Fibroblast of lung (primary cell): Measurements from ENCODE around the gene SPAG9. TPM values are rescaled to one million over a fixed set of nuclear protein-coding genes. Genes with fewer than 3 reads are reported as not detected.

Experiments used
- DNase-seq, 2 donors: peaks; one replicate each; pipeline versions ENCODE4 v3.0.0 to v3.0.0-alpha.2; 2010; ENCODE audit warnings: low read depth in 2 of 2
- H2AFZ ChIP-seq: 2 replicates; pipeline ENCODE4 v1.5.1; 2012; ENCODE audit warnings: low read length, control low read depth, inconsistent platforms
- H3K27ac ChIP-seq: 2 replicates; pipeline ENCODE4 v1.5.1; 2011; ENCODE audit warnings: low read length, control low read depth; ENCODE audit not compliant: insufficient read depth
- H3K27me3 ChIP-seq: 2 replicates; pipeline ENCODE4 v1.5.1; 2011; ENCODE audit warnings: mild to moderate bottlenecking, low read length; ENCODE audit not compliant: control insufficient read depth, insufficient read depth
- H3K36me3 ChIP-seq: 2 replicates; pipeline ENCODE4 v1.5.1; 2011; ENCODE audit warnings: low read length; ENCODE audit not compliant: control insufficient read depth, insufficient read depth
- H3K4me1 ChIP-seq: 2 replicates; pipeline ENCODE4 v1.5.1; 2011; ENCODE audit warnings: low read length; ENCODE audit not compliant: control insufficient read depth, insufficient read depth; ENCODE audit errors: extremely low read depth
- H3K4me2 ChIP-seq: 2 replicates; pipeline ENCODE4 v1.5.1; 2011; ENCODE audit warnings: low read length, control low read depth; ENCODE audit not compliant: insufficient read depth; ENCODE audit errors: extremely low read depth
- H3K4me3 ChIP-seq, 4 experiments: fragments of 200-600 bp in 1 of 4; sonication (generic) in 1 of 4; replicated peaks in 1 of 4; 2 replicates each; pipeline ENCODE4 v1.5.1; 2011 to 2016; ENCODE audit warnings: low read length in 4 of 4, low read depth in 3 of 4, mild to moderate bottlenecking in 3 of 4, control low read depth in 2 of 4, inconsistent platforms in 1 of 4, mixed read lengths in 1 of 4; ENCODE audit not compliant: insufficient read depth in 1 of 4; ENCODE audit errors: control extremely low read depth in 1 of 4
- H3K79me2 ChIP-seq: 2 replicates; pipeline ENCODE4 v1.5.1; 2012; ENCODE audit warnings: mild to moderate bottlenecking, low read length, inconsistent platforms; ENCODE audit not compliant: control insufficient read depth, insufficient read depth
- H3K9ac ChIP-seq: 2 replicates; pipeline ENCODE4 v1.5.1; 2011; ENCODE audit warnings: mild to moderate bottlenecking, low read length, control low read depth; ENCODE audit not compliant: insufficient read depth
- H3K9me3 ChIP-seq: 2 replicates; pipeline ENCODE4 v1.5.1; 2012; ENCODE audit warnings: low read depth, low read length; ENCODE audit not compliant: control insufficient read depth, insufficient read depth
- H4K20me1 ChIP-seq: 2 replicates; pipeline ENCODE4 v1.5.1; 2011; ENCODE audit warnings: low read length; ENCODE audit not compliant: control insufficient read depth, insufficient read depth; ENCODE audit errors: extremely low read depth
- CTCF ChIP-seq, 2 donors: IDR thresholded peaks in 1 of 2; conservative IDR thresholded peaks in 1 of 2; 1 replicate in 1 of 2; 2 replicates in 1 of 2; pipeline ENCODE4 v1.5.1; 2011 to 2012; ENCODE audit warnings: low read length in 2 of 2, control low read depth in 1 of 2, inconsistent platforms in 1 of 2, low read depth in 1 of 2, mild to moderate bottlenecking in 1 of 2
- EZH2 ChIP-seq: IDR thresholded peaks from 2 replicates; pipeline ENCODE4 v1.5.1; 2012; ENCODE audit warnings: low read length, control low read depth, mild to moderate bottlenecking; ENCODE audit errors: missing control alignments
- polyA plus RNA-seq, 2 donors: library from polyadenylated mRNA; depleted of rRNA in 1 of 2; stranded (reverse) in 1 of 2; unstranded in 1 of 2; fragments of >200 nt; gene quantifications; 2 replicates each; pipeline ENCODE4 v1.2.1, GENCODE V29; 2011 to 2012; ENCODE audit warnings: missing spikeins in 1 of 2
- total RNA-seq: library from RNA; depleted of rRNA; stranded (reverse); fragments of >200 nt; gene quantifications from 2 replicates; pipeline ENCODE4 v1.2.1, GENCODE V29; 2014

Gene SPAG9
- total and polyA plus RNA-seq, 2 donors (not counting 1 experiment from before 2014, with no cell fraction given), result 49.8 to 126 TPM

- Histone ChIP-seq H3K4me1 (peaks cover 2% of the 10 kb centered on the region), H3K36me3 (no peaks in the 10 kb centered on the region), H3K79me2 (no peaks in the 10 kb centered on the region), H2AFZ (no peak overlapping the region), H3K9me3 (no peaks in the 10 kb centered on the region), H4K20me1 (no peaks in the 10 kb centered on the region), H3K9ac (no peak overlapping the region), H3K4me2 (no peak overlapping the region), H3K27me3 (no peaks in the 10 kb centered on the region), H3K4me3 (no peak overlapping the region), H3K27ac (no peak overlapping the region)
- TF ChIP-seq EZH2, result no peak
- no peak for TF ChIP-seq CTCF (conservative IDR thresholded peaks at IDR 0.05 in 1 of 2, IDR thresholded peaks at IDR 0.05 in 1 of 2; ENCODE audit: low read depth in 1 of 2, low read length in 2 of 2)
- no peak for DNase-seq
Observed at GRCh38 chr17:50914505-50915063, 206.1 kb downstream of the SPAG9 start.

- Histone ChIP-seq H3K9ac (no peak overlapping the region), H3K27ac (no peak overlapping the region), H2AFZ (no peak overlapping the region), H3K4me1 (no peaks in the 10 kb centered on the region), H3K4me2 (no peak overlapping the region), H3K79me2 (no peaks in the 10 kb centered on the region), H3K36me3 (no peaks in the 10 kb centered on the region), H3K27me3 (no peaks in the 10 kb centered on the region), H4K20me1 (no peaks in the 10 kb centered on the region), H3K9me3 (no peaks in the 10 kb centered on the region), H3K4me3 (no peak overlapping the region)
- no peak for DNase-seq
- TF ChIP-seq EZH2 (no peak), CTCF (conservative IDR thresholded peaks at IDR 0.05 in 1 of 2, IDR thresholded peaks at IDR 0.05 in 1 of 2; ENCODE audit: low read depth in 1 of 2, low read length in 2 of 2) (no peak)
Observed at GRCh38 chr17:50913120-50913519, 207.5 kb downstream of the SPAG9 start.

Other genes with a start within 250 kb of the SPAG9 start
- 75.8 and 108 TPM in 2 replicates for gene NME1, start 32.7 kb upstream of the SPAG9 start, total RNA-seq
- gene NME1, start 32.7 kb upstream of the SPAG9 start, polyA plus RNA-seq, result 220 and 374 TPM in 2 replicates
- 686 and 799 TPM in 2 replicates for gene NME2, start 45.5 kb upstream of the SPAG9 start, total RNA-seq
- gene NME2, start 45.5 kb upstream of the SPAG9 start, polyA plus RNA-seq, result 605 and 802 TPM in 2 replicates
- gene MBTD1, start 139.2 kb upstream of the SPAG9 start, total RNA-seq, result 12.1 and 13.7 TPM in 2 replicates
- 2.9 and 4.4 TPM in 2 replicates for gene MBTD1, start 139.2 kb upstream of the SPAG9 start, polyA plus RNA-seq
- gene UTP18, start 139.7 kb upstream of the SPAG9 start, total RNA-seq, result 27.9 and 31.6 TPM in 2 replicates
- gene UTP18, start 139.7 kb upstream of the SPAG9 start, polyA plus RNA-seq, result 29.2 and 37.6 TPM in 2 replicates